ENCODE measurements around the gene PGBD1.
"Not testable (repeated sequence)": the region's sequence is repeated elsewhere in the genome, so short reads cannot be mapped to it uniquely, and the experiment has no call there.

DNA sequence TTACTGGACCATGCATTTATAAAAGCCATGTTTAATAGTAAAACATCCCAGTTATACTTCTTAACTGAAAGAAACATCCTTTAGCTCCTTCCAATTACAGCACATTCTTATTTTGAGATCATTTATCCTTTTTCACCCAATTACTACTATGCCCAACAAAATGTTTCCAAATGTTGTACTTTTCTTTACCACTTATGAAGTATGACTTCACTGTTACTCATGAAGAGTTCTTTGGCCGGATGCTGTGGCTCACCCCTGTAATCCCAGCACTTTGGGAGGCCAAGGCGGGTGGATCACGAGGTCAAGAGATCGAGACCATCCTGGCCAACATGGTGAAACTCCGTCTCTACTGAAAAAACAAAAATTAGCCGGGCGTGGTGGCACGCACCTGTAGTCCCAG, 36.5 kb downstream of the PGBD1 start:
- TF ChIP-seq, protein P1, sequence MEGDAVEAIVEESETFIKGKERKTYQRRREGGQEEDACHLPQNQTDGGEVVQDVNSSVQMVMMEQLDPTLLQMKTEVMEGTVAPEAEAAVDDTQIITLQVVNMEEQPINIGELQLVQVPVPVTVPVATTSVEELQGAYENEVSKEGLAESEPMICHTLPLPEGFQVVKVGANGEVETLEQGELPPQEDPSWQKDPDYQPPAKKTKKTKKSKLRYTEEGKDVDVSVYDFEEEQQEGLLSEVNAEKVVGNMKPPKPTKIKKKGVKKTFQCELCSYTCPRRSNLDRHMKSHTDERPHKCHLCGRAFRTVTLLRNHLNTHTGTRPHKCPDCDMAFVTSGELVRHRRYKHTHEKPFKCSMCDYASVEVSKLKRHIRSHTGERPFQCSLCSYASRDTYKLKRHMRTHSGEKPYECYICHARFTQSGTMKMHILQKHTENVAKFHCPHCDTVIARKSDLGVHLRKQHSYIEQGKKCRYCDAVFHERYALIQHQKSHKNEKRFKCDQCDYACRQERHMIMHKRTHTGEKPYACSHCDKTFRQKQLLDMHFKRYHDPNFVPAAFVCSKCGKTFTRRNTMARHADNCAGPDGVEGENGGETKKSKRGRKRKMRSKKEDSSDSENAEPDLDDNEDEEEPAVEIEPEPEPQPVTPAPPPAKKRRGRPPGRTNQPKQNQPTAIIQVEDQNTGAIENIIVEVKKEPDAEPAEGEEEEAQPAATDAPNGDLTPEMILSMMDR (IDR thresholded peaks at IDR 0.05; ENCODE audit: low read depth, low read length, poor library complexity, severe bottlenecking): not testable (repeated sequence)
- not testable (repeated sequence) for TF ChIP-seq EZH2phosphoT487 (IDR thresholded peaks at IDR 0.05; ENCODE audit: borderline replicate concordance, low read length)

Measured in DOHH2 (cell line).